Central memory CD8-positive, alpha-beta T cell (primary cell): Measurements from ENCODE around the gene CCSER2.
"Not testable (repeated sequence)": the region's sequence is repeated elsewhere in the genome, so short reads cannot be mapped to it uniquely, and the experiment has no call there.

ENCODE experiments used
- ATAC-seq: fragments of 150-1000 bp; cut with Tn5 transposase; replicated peaks from 2 replicates; pipeline ENCODE4 v1.10.0; 2022; ENCODE audit warnings: mild to moderate bottlenecking, moderate FRiP score, moderate number of reproducible peaks; ENCODE audit not compliant: poor library complexity, severe bottlenecking; ENCODE audit errors: extremely low read depth
- DNase-seq, 2 donors: peaks; one replicate each; pipeline ENCODE4 v3.0.0; 2021; ENCODE audit warnings: low spot score in 2 of 2
- H3K27ac Mint-ChIP-seq: one replicate; pipeline ENCODE4 v1.8.0; 2022; ENCODE audit warnings: low read depth, mild to moderate bottlenecking, moderate library complexity, mixed read lengths
- H3K27me3 Mint-ChIP-seq: one replicate; pipeline ENCODE4 v1.8.0; 2022; ENCODE audit warnings: mixed read lengths
- H3K36me3 Mint-ChIP-seq: one replicate; pipeline ENCODE4 v1.8.0; 2022; ENCODE audit warnings: mild to moderate bottlenecking, moderate library complexity, mixed read lengths; ENCODE audit not compliant: insufficient read depth
- H3K4me1 Mint-ChIP-seq: one replicate; pipeline ENCODE4 v1.8.0; 2022; ENCODE audit warnings: mixed read lengths
- H3K4me3 Mint-ChIP-seq: one replicate; pipeline ENCODE4 v1.8.0; 2022; ENCODE audit warnings: mild to moderate bottlenecking, moderate library complexity, mixed read lengths
- H3K9me3 Mint-ChIP-seq: one replicate; pipeline ENCODE4 v1.8.0; 2022; ENCODE audit warnings: mixed read lengths

CCSER2 gene

DNA sequence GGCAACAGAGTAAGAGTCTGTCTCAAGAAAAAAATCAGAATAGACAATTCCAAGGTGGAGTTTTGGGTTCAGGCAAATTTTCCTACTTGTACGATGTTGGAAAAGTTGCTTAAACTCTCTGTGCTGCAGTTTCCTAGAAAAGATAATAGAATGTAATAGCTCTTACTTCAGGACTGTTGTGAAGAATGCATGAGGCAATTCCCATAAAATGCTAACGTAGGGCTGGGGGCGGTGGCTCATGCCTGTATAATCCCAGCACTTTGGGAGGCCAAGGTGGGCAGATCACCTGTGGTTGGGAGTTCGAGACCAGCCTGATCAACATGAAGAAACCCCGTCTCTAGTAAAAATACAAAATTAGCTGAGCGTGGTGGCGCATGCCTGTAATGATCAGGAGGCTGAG is 121.0 kb downstream of the CCSER2 start:
- H3K27me3 Mint-ChIP-seq, DNase-seq, H3K4me3 Mint-ChIP-seq, H3K9me3 Mint-ChIP-seq, ATAC-seq, H3K27ac Mint-ChIP-seq: not testable (repeated sequence)
- Mint-ChIP-seq H3K4me1 (peaks cover 42% of the 10 kb centered on the region), H3K36me3 (peaks cover 19% of the 10 kb centered on the region)

DNA sequence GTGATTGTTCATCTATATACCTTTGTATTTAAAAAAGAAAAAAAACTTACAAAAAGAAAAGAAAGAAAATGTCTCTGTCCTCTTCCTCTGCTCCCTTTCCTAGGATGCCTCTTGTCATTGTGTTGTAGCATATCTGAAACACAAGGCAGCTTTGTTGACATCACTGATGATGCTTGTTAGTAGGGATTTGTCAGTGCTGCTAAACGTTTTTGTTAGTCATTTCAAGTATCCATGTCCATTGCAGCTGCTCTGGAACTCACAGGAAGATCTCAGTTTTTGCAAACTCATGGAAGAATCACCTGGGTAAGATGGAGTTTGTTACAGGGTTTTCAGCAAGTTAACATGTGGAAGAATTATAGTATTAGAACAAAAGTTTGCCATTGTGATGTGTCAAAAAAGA is 123.6 kb downstream of the CCSER2 start:
- no peak for ATAC-seq
- Mint-ChIP-seq H3K9me3 (no peaks in the 10 kb centered on the region), H3K27ac (peak overlapping the region; percentile 30), H3K36me3 (peaks cover 25% of the 10 kb centered on the region), H3K4me3 (no peak overlapping the region), H3K27me3 (no peaks in the 10 kb centered on the region), H3K4me1 (peaks cover 51% of the 10 kb centered on the region)
- no peak for DNase-seq

DNA sequence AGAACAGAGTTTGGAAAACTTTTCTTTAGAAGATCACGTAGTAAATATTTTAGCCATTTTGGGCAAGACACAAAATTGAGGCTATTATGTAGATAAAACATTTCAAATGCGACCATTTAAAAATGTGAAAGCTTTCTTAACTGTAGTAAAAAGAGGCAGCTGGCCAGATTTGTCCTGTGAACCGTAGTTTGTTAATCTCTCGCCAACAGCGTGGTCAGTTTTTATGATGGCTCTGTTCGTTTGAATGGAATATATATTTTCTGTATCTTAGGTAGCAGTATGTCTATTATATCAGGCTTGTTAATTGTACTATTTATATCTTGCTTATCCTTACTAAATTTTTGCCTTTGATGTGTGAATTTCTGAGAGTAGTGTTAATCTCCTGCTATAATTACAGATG is 124.9 kb downstream of the CCSER2 start:
- peaks cover 42% of the 10 kb centered on the region for H3K4me1 Mint-ChIP-seq
- H3K4me3 Mint-ChIP-seq: no peak overlapping the region
- H3K27ac Mint-ChIP-seq: no peak overlapping the region
- no peak for ATAC-seq
- peaks cover 22% of the 10 kb centered on the region for H3K36me3 Mint-ChIP-seq
- no peaks in the 10 kb centered on the region for H3K9me3 Mint-ChIP-seq
- no peaks in the 10 kb centered on the region for H3K27me3 Mint-ChIP-seq
- no peak for DNase-seq

DNA sequence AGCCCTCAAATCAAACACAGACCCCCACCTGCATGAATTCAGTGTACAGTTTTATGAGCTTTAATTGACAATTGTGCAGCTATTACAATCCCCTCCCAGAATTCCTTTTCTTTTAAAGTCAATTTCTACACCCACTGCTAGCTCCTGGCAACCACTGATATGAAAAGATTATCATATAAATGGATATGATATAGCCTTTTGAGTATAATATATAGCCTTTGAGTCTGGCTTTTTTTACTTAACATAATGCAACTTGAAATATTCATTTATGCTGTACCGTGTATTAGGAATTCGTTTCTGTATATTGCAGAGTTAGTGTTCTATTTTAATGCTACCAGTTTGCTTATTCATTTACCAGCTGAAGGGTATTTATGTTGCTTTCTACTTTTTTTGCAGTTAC is 127.7 kb downstream of the CCSER2 start:
- Mint-ChIP-seq H3K27me3 (no peaks in the 10 kb centered on the region), H3K36me3 (peaks cover 27% of the 10 kb centered on the region), H3K4me1 (peaks cover 34% of the 10 kb centered on the region), H3K9me3 (peaks cover 6% of the 10 kb centered on the region), H3K4me3 (no peak overlapping the region), H3K27ac (no peak overlapping the region)
- ATAC-seq: no peak
- no peak for DNase-seq

DNA sequence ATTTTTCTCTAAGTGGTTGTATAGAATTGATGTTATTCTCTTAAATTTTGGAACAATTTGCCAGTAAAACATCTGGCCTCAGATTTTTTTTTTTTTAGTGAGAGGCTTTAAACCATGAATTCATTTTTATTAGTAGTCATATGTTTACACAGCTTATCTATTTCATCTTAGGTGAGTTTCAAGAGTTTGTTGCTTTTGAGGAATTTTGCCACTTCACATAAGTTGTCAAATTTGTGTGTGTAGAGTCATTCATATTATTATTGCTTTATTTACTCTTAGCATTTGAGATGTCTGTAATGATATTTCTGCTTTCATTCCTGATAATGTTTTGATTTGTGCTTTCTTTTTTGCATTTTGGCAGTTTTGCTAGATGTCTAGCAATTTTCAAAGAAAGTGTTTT is 132.1 kb downstream of the CCSER2 start:
- H3K4me3 Mint-ChIP-seq: no peak overlapping the region
- peaks cover 6% of the 10 kb centered on the region for H3K9me3 Mint-ChIP-seq
- peaks cover 34% of the 10 kb centered on the region for H3K36me3 Mint-ChIP-seq
- no peak for DNase-seq
- peaks cover 36% of the 10 kb centered on the region for H3K4me1 Mint-ChIP-seq
- H3K27me3 Mint-ChIP-seq: no peaks in the 10 kb centered on the region
- peak overlapping the region; percentile 33 for H3K27ac Mint-ChIP-seq
- no peak for ATAC-seq

DNA sequence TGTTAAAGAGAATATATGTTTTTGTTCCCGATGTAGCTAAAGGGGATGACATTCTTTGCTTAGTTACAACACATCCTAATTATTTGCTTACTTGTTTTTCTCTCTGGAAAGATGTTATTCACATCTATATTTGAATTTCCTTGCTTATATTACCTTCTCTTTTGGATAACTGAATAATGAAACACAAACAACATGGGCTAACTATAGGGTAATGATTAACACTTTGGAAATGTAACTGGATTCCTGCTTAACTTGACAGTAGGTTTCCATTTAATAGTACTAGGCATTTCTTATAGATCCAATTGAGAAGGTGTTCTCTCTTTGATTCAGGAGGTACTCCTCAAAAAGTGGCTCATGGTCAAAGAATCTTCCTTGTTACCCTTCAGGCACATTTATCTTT is 141.1 kb downstream of the CCSER2 start:
- Mint-ChIP-seq H3K27me3 (no peaks in the 10 kb centered on the region), H3K4me1 (peaks cover 32% of the 10 kb centered on the region), H3K4me3 (no peak overlapping the region), H3K9me3 (no peaks in the 10 kb centered on the region), H3K27ac (peak overlapping the region; percentile 61), H3K36me3 (peaks cover 37% of the 10 kb centered on the region)
- ATAC-seq: no peak
- no peak for DNase-seq

DNA sequence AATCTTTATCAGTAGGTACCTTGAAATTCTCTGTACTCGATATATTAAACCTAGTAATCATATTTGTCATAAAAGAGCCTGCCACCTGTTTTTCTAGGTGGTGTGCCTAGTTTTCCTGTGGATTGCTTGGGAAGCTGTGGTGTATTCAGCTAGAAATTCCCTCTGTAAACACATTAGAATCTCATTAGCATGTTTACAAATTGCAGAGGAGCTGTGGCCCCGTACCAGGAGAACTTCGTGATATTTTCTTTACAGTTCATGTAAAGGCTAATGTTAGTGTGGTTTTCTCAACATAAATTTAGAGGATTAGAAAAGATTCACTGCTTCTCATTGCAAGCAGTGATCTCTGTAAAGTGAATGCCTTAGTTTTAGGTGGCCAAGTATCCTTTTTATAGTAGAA is 144.7 kb downstream of the CCSER2 start:
- no peak for DNase-seq
- Mint-ChIP-seq H3K27ac (no peak overlapping the region), H3K4me1 (peaks cover 10% of the 10 kb centered on the region), H3K9me3 (no peaks in the 10 kb centered on the region), H3K4me3 (no peak overlapping the region), H3K36me3 (peaks cover 26% of the 10 kb centered on the region), H3K27me3 (no peaks in the 10 kb centered on the region)
- no peak for ATAC-seq

DNA sequence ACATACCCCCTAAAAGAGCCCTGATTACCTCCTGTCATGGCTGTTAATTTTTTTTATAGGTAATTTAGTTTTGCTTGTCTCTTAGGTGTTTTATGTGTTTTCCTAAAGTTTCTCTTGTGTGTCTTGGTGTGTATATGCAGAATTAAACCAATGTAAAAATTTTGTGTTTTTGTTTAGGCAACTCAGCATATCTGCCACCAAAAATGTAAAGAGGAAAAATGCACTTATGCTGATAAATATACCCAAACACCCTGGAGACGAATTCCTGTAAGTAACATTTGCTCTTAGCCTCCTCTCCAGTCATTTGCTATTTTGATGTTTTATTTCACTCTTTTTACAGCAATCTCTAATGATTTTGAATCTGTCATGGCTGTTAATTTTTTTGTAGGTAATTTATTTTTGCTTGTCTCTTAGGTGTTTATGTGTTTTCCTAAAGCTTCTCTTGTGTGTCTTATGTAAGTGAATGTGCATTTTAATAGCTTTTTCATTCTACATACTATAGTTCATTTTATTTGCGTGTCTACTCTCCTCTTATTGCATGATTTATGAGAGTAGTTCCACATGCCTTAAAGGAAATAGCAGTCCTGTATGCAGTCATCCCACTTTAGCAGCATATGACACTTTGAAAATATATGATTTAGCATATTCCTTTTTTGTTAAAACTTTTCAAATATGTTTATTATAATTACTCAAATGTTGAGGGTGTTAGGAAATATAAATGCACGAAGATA is 149.2 kb downstream of the CCSER2 start:
- Mint-ChIP-seq H3K4me1 (peaks cover 15% of the 10 kb centered on the region), H3K27ac (no peak overlapping the region), H3K9me3 (no peaks in the 10 kb centered on the region), H3K27me3 (no peaks in the 10 kb centered on the region), H3K36me3 (peaks cover 23% of the 10 kb centered on the region), H3K4me3 (no peak overlapping the region)
- no peak for DNase-seq
- ATAC-seq: no peak

DNA sequence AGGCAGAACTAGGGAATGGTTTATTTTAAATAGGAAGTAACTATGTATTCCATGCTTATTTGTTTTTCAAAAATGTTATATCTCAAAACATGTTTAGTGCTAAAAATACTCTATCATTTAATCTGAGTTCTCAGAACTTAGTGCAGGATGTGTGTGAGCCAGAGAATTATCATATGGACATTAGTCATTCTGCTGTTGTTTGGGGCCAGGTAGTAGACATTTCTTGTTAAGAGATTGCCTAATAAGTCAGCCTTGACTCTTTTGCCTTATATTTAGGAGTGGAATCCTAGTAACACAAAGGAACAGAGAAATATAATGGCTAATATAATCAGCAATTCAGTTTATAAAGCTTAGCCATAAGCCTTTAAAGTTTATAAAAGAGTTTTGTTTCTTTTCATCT is 149.8 kb downstream of the CCSER2 start:
- Mint-ChIP-seq H3K4me3 (no peak overlapping the region), H3K27me3 (no peaks in the 10 kb centered on the region), H3K4me1 (peaks cover 15% of the 10 kb centered on the region), H3K9me3 (no peaks in the 10 kb centered on the region), H3K27ac (peak overlapping the region; percentile 44), H3K36me3 (peaks cover 25% of the 10 kb centered on the region)
- ATAC-seq (no peak), DNase-seq (no peak)

DNA sequence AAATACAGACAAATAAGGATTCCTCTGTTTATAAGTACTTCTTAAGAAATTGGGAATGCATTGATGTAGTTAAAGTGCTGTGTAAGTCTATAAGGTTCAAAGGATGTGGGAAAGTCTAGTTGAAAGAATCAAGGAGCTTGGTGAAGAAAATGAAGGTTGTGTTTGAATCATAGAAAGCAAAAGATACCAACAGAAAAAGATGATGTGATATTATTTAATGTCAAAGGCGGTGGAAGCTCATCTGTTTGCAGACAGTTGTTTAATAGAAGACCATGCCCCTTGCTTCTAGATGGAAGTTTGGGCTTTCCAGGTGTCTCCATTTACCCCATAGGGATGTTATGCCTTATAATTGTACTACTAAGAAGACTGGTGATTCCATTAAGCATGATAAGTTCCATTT is 150.3 kb downstream of the CCSER2 start:
- Mint-ChIP-seq H3K4me1 (peaks cover 15% of the 10 kb centered on the region), H3K36me3 (peaks cover 26% of the 10 kb centered on the region), H3K9me3 (no peaks in the 10 kb centered on the region), H3K27me3 (no peaks in the 10 kb centered on the region), H3K27ac (peak overlapping the region; percentile 44), H3K4me3 (no peak overlapping the region)
- DNase-seq: no peak
- ATAC-seq: no peak

DNA sequence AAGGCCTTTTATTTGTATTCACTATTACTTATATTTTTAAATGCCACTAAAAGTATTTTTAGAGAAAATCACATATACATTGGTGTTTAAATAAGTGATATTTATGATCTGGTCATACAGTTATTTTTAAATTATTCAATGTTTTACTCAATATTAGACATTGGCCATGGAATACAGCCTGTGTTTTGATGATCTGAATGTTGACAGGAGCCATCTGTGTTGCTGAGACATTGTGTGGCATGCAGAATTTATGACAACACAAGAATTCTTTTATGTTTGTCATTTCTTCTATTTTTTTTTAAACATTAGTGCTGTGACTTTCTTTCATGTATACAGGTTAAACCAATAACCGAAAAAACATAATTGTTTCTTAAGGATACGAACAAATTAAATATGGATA is 156.2 kb downstream of the CCSER2 start:
- Mint-ChIP-seq H3K9me3 (no peaks in the 10 kb centered on the region), H3K27me3 (no peaks in the 10 kb centered on the region), H3K4me1 (peaks cover 33% of the 10 kb centered on the region), H3K36me3 (peaks cover 12% of the 10 kb centered on the region), H3K4me3 (no peak overlapping the region), H3K27ac (no peak overlapping the region)
- no peak for ATAC-seq
- no peak for DNase-seq

DNA sequence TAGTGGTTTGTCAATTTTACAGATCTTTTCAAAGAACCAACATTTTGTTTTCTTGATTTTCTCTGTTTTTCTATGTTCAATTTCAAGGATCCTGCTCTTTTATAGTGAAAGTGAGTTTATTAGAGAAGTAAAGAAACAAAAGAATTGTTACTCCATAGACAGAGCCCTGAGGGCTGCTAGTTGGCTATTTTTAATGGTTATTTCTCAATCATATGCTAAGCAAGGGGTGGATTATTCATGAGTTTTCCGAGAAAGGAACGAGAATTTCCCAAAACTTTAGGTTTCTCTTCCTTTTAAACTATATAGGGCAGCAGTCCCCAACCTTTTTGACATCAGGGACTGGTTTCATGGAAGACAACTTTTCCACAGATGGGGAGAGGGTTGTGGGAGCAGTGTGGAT is 165.0 kb downstream of the CCSER2 start:
- no peaks in the 10 kb centered on the region for H3K27me3 Mint-ChIP-seq
- DNase-seq: no peak
- H3K27ac Mint-ChIP-seq: no peak overlapping the region
- no peak for ATAC-seq
- peaks cover 14% of the 10 kb centered on the region for H3K36me3 Mint-ChIP-seq
- peaks cover 82% of the 10 kb centered on the region for H3K4me1 Mint-ChIP-seq
- H3K9me3 Mint-ChIP-seq: no peaks in the 10 kb centered on the region
- H3K4me3 Mint-ChIP-seq: no peak overlapping the region

DNA sequence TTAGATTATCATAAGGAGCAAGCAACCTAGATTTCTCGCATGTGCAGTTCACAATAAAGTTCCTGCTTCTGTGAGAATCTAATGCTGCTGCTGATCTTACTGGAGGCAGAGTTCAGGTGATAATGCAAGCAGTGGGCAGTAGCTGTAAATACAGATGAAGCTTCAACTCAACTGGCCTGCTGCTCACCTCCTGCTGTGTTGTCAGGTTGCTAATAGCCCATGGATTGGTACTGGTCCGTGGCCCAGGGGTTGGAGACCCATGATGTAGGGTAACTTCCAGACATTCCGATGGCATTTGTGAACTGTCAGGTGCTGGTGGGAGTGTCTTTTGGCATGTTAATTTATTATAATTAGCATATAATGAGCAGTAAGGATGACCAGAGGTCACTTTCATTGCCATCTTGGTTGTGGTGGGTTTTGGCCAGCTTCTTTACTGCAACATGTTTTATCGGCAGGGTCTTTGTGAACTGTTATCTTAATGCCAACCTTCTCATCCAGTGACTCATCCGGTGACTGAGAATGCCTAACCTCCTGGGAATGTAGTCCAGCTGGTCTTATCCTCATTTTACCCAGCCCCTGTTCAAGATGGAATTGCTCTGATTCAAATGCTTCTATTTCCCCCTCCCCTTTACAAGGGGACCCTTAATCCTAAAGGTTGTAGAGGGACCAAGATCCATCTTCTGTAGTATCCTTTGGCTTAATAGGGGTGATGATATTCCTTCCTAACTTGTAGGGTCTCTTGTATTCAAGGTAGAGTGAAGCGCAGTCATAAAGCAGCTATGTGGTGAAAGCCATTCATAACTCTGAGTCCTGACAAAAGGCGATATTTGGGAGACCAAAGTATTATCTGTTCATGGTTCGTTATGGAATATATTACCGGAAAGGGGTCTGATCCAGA is 165.8 kb downstream of the CCSER2 start:
- Mint-ChIP-seq H3K4me1 (peaks cover 74% of the 10 kb centered on the region), H3K9me3 (no peaks in the 10 kb centered on the region), H3K27me3 (no peaks in the 10 kb centered on the region), H3K27ac (peak overlapping the region; percentile 17), H3K36me3 (peaks cover 14% of the 10 kb centered on the region), H3K4me3 (no peak overlapping the region)
- ATAC-seq (no peak), DNase-seq (no peak)
